ENCODE data around the gene SLC35A5. TPM values are rescaled to one million over a fixed set of nuclear protein-coding genes. Genes with fewer than 3 reads are reported as not detected.

SLC35A5 gene
- total and polyA plus RNA-seq, 7 experiments from 2014 or later, result 10.4 to 24.6 (median 20.6) TPM

GRCh38 chr3:112555535-112556170 is 6.2 kb upstream of the SLC35A5 start:
- Mint-ChIP-seq H3K9me3 (peaks cover 0 to 2% (median 0%) of the 10 kb centered on the region in 11 donors), H3K36me3 (peaks cover 0 to 38% (median 34%) of the 10 kb centered on the region in 5 donors), H3K4me3 (peak overlapping the region in 4 of 10 donors; percentile 0 to 41 (median 16)), H3K27me3 (no peaks in the 10 kb centered on the region), H3K4me1 (peaks cover 39 to 75% (median 68%) of the 10 kb centered on the region in 7 donors), H3K27ac (peak overlapping the region in 3 of 9 donors; percentile 32 to 52 (median 44))
- ChIA-PET POLR2A (no interaction called here), CTCF (no interaction called here)
- intact Hi-C loops (cut with micrococcal nuclease), result no loop called here
- Histone ChIP-seq H3K27me3 (ENCODE audit: control insufficient read depth in 2 of 2, insufficient read depth in 2 of 2, low read length in 2 of 2) (no peaks in the 10 kb centered on the region), H3K4me3 (ENCODE audit: low read length) (no peak overlapping the region), H3K4me1 (ENCODE audit: control insufficient read depth in 2 of 2, insufficient read depth in 2 of 2, low read length in 2 of 2) (peaks cover 8 to 13% of the 10 kb centered on the region in 2 donors), H3K9me3 (ENCODE audit: control insufficient read depth in 2 of 3, low read length in 3 of 3) (no peaks in the 10 kb centered on the region), H3K36me3 (ENCODE audit: control insufficient read depth in 2 of 3, insufficient read depth in 3 of 3, low read length in 3 of 3) (no peaks in the 10 kb centered on the region), H3K27ac (ENCODE audit: low read depth, low read length) (no peak overlapping the region)
- peak; percentile 54 for ATAC-seq
- DNase-seq, result no peak

GRCh38 chr3:112557976-112558375 is 3.9 kb upstream of the SLC35A5 start:
- peaks cover 0 to 24% (median 23%) of the 10 kb centered on the region in 5 donors for H3K36me3 Mint-ChIP-seq
- POLR2A ChIA-PET, result interaction anchor here (0.6 kb wide), 1 partner anchor 426 kb away, joined by 3 read pairs; no protein-coding TSS in a partner anchor
- Histone ChIP-seq H3K27ac (ENCODE audit: low read depth, low read length) (no peak overlapping the region), H3K9me3 (ENCODE audit: control insufficient read depth in 2 of 3, low read length in 3 of 3) (no peaks in the 10 kb centered on the region), H3K36me3 (ENCODE audit: control insufficient read depth in 2 of 3, insufficient read depth in 3 of 3, low read length in 3 of 3) (peaks cover 0 to 8% (median 0%) of the 10 kb centered on the region in 3 experiments), H3K27me3 (ENCODE audit: control insufficient read depth in 2 of 2, insufficient read depth in 2 of 2, low read length in 2 of 2) (no peaks in the 10 kb centered on the region), H3K4me1 (ENCODE audit: control insufficient read depth in 2 of 2, insufficient read depth in 2 of 2, low read length in 2 of 2) (peaks cover 8 to 13% of the 10 kb centered on the region in 2 donors), H3K4me3 (ENCODE audit: low read length) (no peak overlapping the region)
- CTCF ChIA-PET, result no interaction called here
- H3K9me3 Mint-ChIP-seq, result peaks cover 0 to 6% (median 0%) of the 10 kb centered on the region in 11 donors
- DNase-seq (no peak), ATAC-seq (no peak)
- no peaks in the 10 kb centered on the region for H3K27me3 Mint-ChIP-seq
- H3K4me3 Mint-ChIP-seq, result peak overlapping the region in 1 of 10 donors; percentile 20
- no peak overlapping the region for H3K27ac Mint-ChIP-seq
- peaks cover 35 to 69% (median 59%) of the 10 kb centered on the region in 7 donors for H3K4me1 Mint-ChIP-seq
- intact Hi-C loops (cut with micrococcal nuclease), result no loop called here

GRCh38 chr3:112560307-112560706 is 1.5 kb upstream of the SLC35A5 start:
- ChIA-PET POLR2A (interaction anchor here (0.6 to 3.7 kb wide), 7 partner anchors 8 to 488 kb away, joined by 3 to 24 read pairs (median 5); no protein-coding TSS in a partner anchor), CTCF (interaction anchor here (0.7 kb wide), 1 partner anchor 8 kb away, joined by 3 read pairs; no protein-coding TSS in a partner anchor)
- Mint-ChIP-seq H3K27ac (peak overlapping the region in 8 of 9 donors; percentile 9 to 99 (median 97)), H3K27me3 (no peaks in the 10 kb centered on the region), H3K9me3 (peaks cover 0 to 6% (median 0%) of the 10 kb centered on the region in 11 donors), H3K4me3 (peak overlapping the region; percentile 86 to 100 (median 96)), H3K36me3 (peaks cover 0 to 28% (median 19%) of the 10 kb centered on the region in 5 donors), H3K4me1 (peaks cover 33 to 68% (median 56%) of the 10 kb centered on the region in 7 donors)
- Histone ChIP-seq H3K27me3 (ENCODE audit: control insufficient read depth in 2 of 2, insufficient read depth in 2 of 2, low read length in 2 of 2) (no peaks in the 10 kb centered on the region), H3K27ac (ENCODE audit: low read depth, low read length) (no peak overlapping the region), H3K9me3 (ENCODE audit: control insufficient read depth in 2 of 3, low read length in 3 of 3) (no peaks in the 10 kb centered on the region), H3K4me1 (ENCODE audit: control insufficient read depth in 2 of 2, insufficient read depth in 2 of 2, low read length in 2 of 2) (peaks cover 15 to 18% of the 10 kb centered on the region in 2 donors), H3K4me3 (ENCODE audit: low read length) (peak overlapping the region; percentile 86), H3K36me3 (ENCODE audit: control insufficient read depth in 2 of 3, insufficient read depth in 3 of 3, low read length in 3 of 3) (peaks cover 0 to 8% (median 0%) of the 10 kb centered on the region in 3 experiments)
- DNase-seq, result no peak
- no peak for ATAC-seq
- intact Hi-C loops (cut with micrococcal nuclease), result loop anchor here (2.0 to 10.0 kb wide), 7 partner anchors 14 to 1652 kb away; partner anchors contain the start of genes CD96 (in 1 of the 2), NECTIN3 (in 1 of the 2) and SIDT1 (in 1 of the 2)

GRCh38 chr3:112560721-112561483 is 943 bp upstream of the SLC35A5 start:
- DNase-seq, result peak in 7 of 9 donors; percentile 57 to 73 (median 68)
- no peaks in the 10 kb centered on the region for H3K9me3 ChIP-seq (ENCODE audit: control insufficient read depth in 2 of 3, low read length in 3 of 3)
- ChIA-PET POLR2A (interaction anchor here (0.6 to 3.7 kb wide), 16 partner anchors 9 to 954 kb away, joined by 3 to 24 read pairs (median 4); partner anchors contain the start of genes CD200, GTPBP8 and SPICE1), CTCF (interaction anchor here (0.7 kb wide), 1 partner anchor 9 kb away, joined by 3 read pairs; no protein-coding TSS in a partner anchor)
- peaks cover 13 to 15% of the 10 kb centered on the region in 2 donors for H3K4me1 ChIP-seq (ENCODE audit: control insufficient read depth in 2 of 2, insufficient read depth in 2 of 2, low read length in 2 of 2)
- Mint-ChIP-seq H3K36me3 (peaks cover 0 to 27% (median 15%) of the 10 kb centered on the region in 5 donors), H3K4me1 (peaks cover 27 to 67% (median 55%) of the 10 kb centered on the region in 7 donors), H3K27ac (peak overlapping the region; percentile 91 to 99 (median 98)), H3K4me3 (peak overlapping the region; percentile 93 to 100 (median 98)), H3K9me3 (peaks cover 0 to 6% (median 0%) of the 10 kb centered on the region in 11 donors), H3K27me3 (no peaks in the 10 kb centered on the region)
- peak; percentile 10 for ATAC-seq
- peak overlapping the region; percentile 86 for H3K4me3 ChIP-seq (ENCODE audit: low read length)
- peak overlapping the region; percentile 91 for H3K27ac ChIP-seq (ENCODE audit: low read depth, low read length)
- peaks cover 0 to 8% (median 0%) of the 10 kb centered on the region in 3 experiments for H3K36me3 ChIP-seq (ENCODE audit: control insufficient read depth in 2 of 3, insufficient read depth in 3 of 3, low read length in 3 of 3)
- no peaks in the 10 kb centered on the region for H3K27me3 ChIP-seq (ENCODE audit: control insufficient read depth in 2 of 2, insufficient read depth in 2 of 2, low read length in 2 of 2)
- intact Hi-C loops (cut with micrococcal nuclease), result loop anchor here (2.0 to 10.0 kb wide), 7 partner anchors 14 to 1651 kb away; partner anchors contain the start of genes CD96 (in 1 of the 2), NECTIN3 (in 1 of the 2) and SIDT1 (in 1 of the 2)

GRCh38 chr3:112561484-112561733 is 436 bp upstream of the SLC35A5 start:
- Mint-ChIP-seq H3K27me3 (no peaks in the 10 kb centered on the region), H3K36me3 (peaks cover under 1 to 31% (median 17%) of the 10 kb centered on the region in 5 donors), H3K9me3 (peaks cover 0 to 6% (median 0%) of the 10 kb centered on the region in 11 donors), H3K27ac (peak overlapping the region; percentile 91 to 99 (median 98)), H3K4me3 (peak overlapping the region; percentile 93 to 100 (median 98)), H3K4me1 (peaks cover 25 to 69% (median 57%) of the 10 kb centered on the region in 7 donors)
- CTCF ChIA-PET, result no interaction called here
- no peaks in the 10 kb centered on the region for H3K27me3 ChIP-seq (ENCODE audit: control insufficient read depth in 2 of 2, insufficient read depth in 2 of 2, low read length in 2 of 2)
- peaks cover 13 to 15% of the 10 kb centered on the region in 2 donors for H3K4me1 ChIP-seq (ENCODE audit: control insufficient read depth in 2 of 2, insufficient read depth in 2 of 2, low read length in 2 of 2)
- H3K27ac ChIP-seq (ENCODE audit: low read depth, low read length), result peak overlapping the region; percentile 91
- H3K9me3 ChIP-seq (ENCODE audit: control insufficient read depth in 2 of 3, low read length in 3 of 3), result no peaks in the 10 kb centered on the region
- intact Hi-C loops (cut with micrococcal nuclease), result loop anchor here (2.0 to 10.0 kb wide), 7 partner anchors 15 to 1651 kb away; partner anchors contain the start of genes CD96 (in 1 of the 2), NECTIN3 (in 1 of the 2) and SIDT1 (in 1 of the 2)
- peaks cover 0 to 8% (median 0%) of the 10 kb centered on the region in 3 experiments for H3K36me3 ChIP-seq (ENCODE audit: control insufficient read depth in 2 of 3, insufficient read depth in 3 of 3, low read length in 3 of 3)
- POLR2A ChIA-PET, result interaction anchor here (0.5 to 3.7 kb wide), 13 partner anchors 9 to 953 kb away, joined by 3 to 24 read pairs (median 4); partner anchors contain the start of genes CD200, GTPBP8 and SPICE1
- DNase-seq, result no peak
- peak overlapping the region; percentile 86 for H3K4me3 ChIP-seq (ENCODE audit: low read length)
- ATAC-seq, result peak; percentile 60
